ENCODE results near the gene HDAC7.

The HDAC7 gene

GRCh38 chr12:47776471-47777143 lies 43.1 kb downstream of the HDAC7 start:
- DNase-seq: no peak

- DNase-seq: no peak
Observed at GRCh38 chr12:47775100-47775911, 44.4 kb downstream of the HDAC7 start.

GRCh38 chr12:47774663-47775062 lies 45.0 kb downstream of the HDAC7 start:
- no peak for DNase-seq

GRCh38 chr12:47773858-47774580 lies 45.7 kb downstream of the HDAC7 start:
- no peak for DNase-seq

GRCh38 chr12:47773062-47773857 lies 46.4 kb downstream of the HDAC7 start, which contains the start of gene SLC48A1:
Gene SLC48A1 (plus strand): TSS chr12:47773238. CDS start chr12:47773305, 67 bp downstream.
- DNase-seq: peak; percentile 26

GRCh38 chr12:47772738-47773061 lies 47.0 kb downstream of the HDAC7 start:
- no peak for DNase-seq

GRCh38 chr12:47772094-47772660 lies 47.5 kb downstream of the HDAC7 start:
- DNase-seq: no peak

GRCh38 chr12:47771304-47771703 lies 48.4 kb downstream of the HDAC7 start:
- DNase-seq: no peak

GRCh38 chr12:47770086-47770726 lies 49.5 kb downstream of the HDAC7 start:
- no peak for DNase-seq

- no peak for DNase-seq
Observed at GRCh38 chr12:47769234-47770085, 50.2 kb downstream of the HDAC7 start.

- no peak for DNase-seq
Observed at GRCh38 chr12:47768323-47768811, 51.3 kb downstream of the HDAC7 start.

- peak; percentile 33 for DNase-seq
Observed at GRCh38 chr12:47767216-47767724, 52.4 kb downstream of the HDAC7 start.

GRCh38 chr12:47766502-47767215 lies 53.0 kb downstream of the HDAC7 start:
- DNase-seq: no peak

GRCh38 chr12:47763481-47764346 lies 56.0 kb downstream of the HDAC7 start:
- DNase-seq: peak; percentile 18

- DNase-seq: no peak
Observed at GRCh38 chr12:47762850-47763465, 56.7 kb downstream of the HDAC7 start.

GRCh38 chr12:47758834-47759690 lies 60.6 kb downstream of the HDAC7 start, which contains the start of gene RAPGEF3:
Gene RAPGEF3 (minus strand): TSS chr12:47758880. CDS start chr12:47758556, 324 bp downstream.
- DNase-seq: peak; percentile 61

- DNase-seq: no peak
Observed at GRCh38 chr12:47758584-47758833, 61.2 kb downstream of the HDAC7 start.

All from DMS79 treated with DMSO at 0.1 percent for 48 hours (cell line).